Kidney glomerular epithelial cell (primary cell): Measurements from ENCODE around the gene CFAP61.

Experiments used
- DNase-seq: peaks from one replicate; lab custom pipeline; 2025; lab: John Stamatoyannopoulos, UW

The CFAP61 gene

DNA sequence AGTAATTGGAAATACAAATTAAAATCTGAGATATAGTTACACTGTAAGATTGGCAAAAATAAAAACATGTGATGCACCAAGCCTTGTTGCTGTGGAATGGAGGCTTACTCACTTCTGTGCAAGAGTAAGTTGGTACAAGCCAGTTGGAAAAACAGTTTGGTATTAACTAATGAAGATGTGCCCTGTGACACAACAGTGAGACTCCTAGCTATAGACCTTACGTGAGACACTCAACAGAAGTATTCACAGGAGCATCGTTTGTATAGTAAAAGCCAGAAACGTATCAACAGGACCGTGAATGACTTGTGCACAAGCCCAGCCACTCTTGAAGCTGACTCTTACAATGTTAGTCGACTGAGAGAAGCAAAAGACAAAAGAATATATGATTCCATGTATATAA, 20.5 kb upstream of the CFAP61 start:
- DNase-seq: no peak

DNA sequence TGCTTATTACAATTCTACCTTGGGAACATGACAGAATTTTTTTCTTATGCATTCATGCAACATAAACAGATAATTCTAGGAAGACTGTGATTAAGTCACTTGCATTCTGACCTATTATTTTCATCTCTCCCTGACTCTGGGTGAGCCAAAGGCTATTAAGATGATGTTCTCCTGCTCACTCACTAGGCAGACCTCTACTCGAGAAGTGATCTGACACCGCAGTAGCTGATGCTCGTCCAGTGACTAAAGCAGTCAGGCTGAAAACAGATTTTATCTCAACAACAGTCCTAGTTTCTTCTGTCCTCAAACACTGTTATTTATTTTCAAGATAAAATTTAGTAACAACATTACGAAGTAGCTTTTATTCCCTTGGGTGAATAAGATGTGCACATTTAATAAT, 17.8 kb upstream of the CFAP61 start:
- no peak for DNase-seq

DNA sequence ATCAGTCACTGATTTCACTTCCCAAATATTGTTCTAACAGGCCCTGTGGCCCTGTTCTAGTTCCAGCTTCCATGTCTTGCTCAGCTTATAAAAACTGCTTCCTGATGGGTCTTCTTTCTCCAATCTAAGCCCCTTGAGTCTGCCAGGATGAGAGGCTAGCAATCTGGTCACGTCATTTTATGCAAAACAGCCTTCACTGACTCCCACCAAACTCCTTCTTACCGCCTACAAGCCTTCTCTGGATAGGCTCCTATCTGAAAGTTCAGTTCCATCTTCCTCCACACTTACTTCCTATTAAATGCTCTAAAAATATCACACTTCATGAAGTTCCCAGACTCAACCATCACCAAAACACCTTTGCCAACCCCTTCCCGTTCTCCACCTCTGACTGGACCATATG, 15.6 kb upstream of the CFAP61 start:
- no peak for DNase-seq

DNA sequence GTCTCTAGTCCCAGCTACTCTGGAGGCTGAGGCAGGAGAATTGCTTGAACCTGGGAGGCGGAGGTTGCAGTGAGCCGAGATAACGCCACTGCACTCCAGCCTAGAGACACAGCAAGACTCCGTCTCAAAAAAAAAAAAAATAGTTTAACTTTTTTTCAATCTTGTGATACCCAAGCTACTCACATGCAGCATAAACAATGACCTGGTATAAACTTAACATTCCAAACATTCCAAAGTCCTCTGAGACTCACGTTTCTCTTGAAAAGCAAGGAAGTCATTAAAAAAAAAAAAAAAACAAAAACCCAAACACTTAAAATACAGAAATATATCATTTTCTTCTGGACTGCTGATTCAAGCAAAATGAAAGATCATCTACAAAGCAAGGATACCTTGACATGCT, 14.4 kb upstream of the CFAP61 start:
- DNase-seq: peak; percentile 31

DNA sequence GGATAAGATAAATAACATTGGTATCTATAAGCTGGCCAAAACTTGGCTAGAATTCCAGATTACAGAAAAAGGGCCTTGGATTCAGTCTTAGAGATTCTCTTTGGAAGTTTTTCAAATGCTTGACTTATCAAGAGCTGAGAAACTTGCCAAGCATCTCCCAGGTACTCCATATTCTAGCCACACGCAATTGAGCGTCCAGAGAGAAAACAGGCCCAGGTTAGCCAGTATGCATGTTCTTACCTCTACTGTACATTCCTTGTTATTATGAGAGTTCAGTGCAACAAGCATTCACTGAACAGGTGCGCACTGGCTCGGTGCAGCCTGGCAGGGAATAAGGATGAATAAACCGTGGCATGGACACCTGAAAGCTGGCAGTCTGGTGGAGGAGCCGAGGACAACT, 13.7 kb upstream of the CFAP61 start:
- no peak for DNase-seq

DNA sequence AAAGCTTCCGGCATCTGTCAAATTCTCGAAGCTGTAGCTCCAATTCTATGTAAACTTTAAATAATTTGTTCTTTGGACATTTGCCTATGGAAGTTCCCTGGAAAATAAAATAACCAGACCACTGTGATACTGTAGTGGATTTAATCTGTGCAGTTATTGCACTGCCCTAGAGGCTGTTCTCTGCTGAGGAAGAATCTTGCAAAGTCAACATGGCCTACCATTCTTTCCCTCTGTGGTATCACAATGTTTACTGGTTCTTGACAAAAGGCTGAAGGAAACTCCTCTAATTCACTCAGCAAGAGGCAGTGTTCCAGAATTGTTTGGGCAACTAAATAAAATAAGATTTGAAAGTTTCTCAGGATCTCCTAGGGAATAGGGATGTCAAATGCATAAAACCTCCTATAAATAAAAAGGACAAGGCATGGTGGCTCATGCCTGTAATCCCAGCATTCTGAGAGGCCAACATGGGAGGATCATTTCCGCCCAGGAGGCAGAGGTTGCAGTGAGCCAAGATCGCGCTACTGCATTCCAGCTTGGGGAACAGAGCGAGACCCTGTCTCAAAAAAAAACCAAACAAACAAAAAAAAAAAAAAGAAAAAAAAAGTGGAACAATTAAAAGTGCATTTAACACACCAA, 12.5 kb upstream of the CFAP61 start:
- DNase-seq: no peak

DNA sequence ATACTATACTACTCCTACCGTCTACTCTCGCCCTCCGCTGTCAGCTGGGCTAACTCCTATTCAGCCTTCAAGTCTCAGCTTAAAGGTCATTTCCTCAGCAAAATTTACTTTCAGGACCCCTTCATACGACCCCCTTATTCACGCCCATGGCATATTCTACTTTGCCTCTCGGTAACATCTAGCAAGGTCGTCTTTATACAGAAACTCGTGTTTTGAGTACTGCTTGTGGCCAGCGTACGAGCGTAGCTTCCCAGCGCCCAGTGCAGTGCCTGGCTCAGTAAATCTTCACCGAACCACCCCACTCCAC, 612 bp upstream of the CFAP61 start:
- no peak for DNase-seq

DNA sequence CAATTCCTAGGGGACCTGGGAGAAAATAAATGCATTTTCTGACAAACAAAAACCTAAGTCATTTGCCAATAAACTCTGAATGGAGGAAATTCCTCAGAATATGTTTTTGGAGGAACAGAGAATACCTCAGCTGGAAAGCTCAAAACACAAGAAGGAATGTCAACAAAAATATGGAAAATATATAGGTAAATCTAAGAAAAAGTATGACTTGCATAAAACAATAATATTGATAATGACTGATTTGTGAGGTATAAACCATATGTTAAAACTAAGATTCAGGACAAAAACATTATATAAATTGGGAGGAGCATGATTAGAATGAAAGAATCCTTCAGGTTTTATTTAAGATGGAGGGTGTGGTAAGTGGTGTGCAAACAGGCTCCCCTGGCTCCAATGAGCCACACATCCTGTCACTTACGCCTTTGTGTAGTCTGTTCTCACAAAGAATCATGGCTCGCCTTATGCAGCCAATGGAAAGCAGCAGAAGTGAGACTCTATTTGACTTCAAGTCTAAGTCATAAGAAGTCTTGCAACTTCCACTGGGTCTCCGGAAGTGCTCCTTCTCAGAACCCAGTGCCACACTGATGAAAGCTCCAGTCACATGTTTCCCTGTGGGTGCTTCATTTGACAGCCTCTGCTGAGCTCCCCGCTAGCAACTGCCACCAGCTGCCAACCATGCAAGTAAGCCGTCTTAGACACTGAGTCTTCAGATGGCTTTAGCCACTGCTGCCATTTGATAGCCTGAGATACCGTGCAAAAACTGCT, 8.1 kb downstream of the CFAP61 start:
- DNase-seq: no peak

DNA sequence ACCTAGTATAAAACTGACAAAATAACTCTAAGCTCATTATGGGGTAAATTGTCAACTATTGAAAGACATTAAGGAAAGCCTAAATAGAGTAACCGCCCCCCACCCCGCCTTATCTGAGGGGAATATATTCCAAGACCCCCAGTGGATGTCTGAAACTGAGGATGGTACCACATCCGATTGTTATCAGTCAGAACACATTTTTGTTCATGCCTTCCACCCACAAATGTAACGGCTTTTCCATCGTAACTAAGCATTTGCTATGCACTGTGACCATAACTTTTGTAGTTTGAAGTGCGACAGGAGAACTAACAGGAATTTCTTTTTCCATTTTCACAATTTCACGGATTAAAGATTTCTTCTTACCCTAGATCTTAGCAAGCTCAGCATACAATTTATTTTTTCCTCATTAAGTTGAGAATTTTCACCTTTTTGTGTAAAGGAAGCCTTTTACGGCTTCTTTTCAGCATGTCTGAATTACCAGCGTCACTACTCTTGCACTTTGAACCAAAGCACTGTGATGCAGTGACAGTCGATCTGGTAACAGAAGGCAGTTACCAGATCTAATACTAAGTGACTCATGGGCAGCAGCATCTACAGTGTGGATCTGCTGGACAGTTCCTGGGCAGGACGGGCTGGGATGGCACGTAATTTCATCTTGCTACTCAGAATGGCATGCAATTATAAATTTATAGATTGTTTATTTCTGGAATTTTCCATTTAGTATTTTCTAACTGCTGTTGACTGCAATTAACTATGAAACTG, 11.8 kb downstream of the CFAP61 start:
- no peak for DNase-seq

DNA sequence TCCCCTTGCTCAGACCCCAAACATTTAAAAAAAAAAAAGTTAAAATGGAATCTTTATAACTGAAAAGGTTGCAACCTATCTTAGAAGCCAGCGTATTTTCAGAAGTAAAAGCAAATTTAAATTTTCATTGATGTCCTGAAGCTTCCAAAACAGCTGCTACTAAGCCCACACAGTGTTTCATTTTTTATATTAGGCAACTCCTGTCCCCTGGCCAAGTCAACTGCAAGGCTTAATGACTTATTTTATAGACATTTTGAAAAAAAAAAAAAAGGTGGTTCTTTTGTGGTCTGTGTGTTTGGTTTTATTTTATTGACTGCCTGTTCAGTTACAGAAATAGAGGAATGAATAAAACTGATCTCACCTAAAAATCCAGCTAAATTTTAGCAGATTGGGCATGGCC, 13.0 kb downstream of the CFAP61 start:
- no peak for DNase-seq

DNA sequence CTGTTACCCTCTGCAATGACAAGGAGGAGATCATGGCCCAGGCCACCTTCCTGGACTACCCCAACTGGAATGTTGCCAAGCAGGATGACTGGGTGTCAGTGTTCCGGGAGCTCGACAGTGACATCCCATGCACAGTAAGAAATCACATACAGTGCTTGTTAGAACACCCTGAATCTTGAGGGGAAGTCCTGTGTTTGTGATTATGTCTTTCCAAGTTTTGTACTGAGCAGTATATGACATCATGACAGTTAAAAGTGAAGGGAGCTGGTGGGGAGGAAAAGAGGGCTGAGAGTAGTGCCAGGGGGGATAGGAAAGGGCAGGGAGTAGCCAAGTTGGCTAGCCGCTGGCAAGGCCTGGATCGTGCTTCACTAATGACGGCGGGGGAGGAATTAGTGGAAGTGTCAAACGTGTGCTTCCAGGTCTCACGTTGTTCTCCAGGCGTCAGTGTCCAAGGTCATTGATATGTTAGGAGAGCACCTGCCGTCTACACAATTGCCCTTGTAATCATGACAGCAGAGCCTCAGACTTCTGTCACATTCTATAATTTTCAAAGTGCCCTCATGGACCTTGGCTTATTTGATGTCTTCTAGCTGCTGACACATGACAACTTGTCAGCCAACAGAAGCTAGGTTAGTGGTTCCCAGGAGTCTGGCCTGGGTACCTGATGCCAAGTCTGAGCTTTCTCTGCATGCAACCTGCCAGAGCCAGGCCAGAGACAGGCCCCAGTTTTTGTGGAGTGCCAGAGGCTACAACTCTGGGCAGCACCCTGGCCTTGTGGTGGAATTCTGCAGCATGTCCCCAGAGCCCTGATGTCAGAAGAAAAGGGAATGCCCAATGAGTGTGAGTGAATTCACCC, 18.8 kb downstream of the CFAP61 start:
- no peak for DNase-seq

DNA sequence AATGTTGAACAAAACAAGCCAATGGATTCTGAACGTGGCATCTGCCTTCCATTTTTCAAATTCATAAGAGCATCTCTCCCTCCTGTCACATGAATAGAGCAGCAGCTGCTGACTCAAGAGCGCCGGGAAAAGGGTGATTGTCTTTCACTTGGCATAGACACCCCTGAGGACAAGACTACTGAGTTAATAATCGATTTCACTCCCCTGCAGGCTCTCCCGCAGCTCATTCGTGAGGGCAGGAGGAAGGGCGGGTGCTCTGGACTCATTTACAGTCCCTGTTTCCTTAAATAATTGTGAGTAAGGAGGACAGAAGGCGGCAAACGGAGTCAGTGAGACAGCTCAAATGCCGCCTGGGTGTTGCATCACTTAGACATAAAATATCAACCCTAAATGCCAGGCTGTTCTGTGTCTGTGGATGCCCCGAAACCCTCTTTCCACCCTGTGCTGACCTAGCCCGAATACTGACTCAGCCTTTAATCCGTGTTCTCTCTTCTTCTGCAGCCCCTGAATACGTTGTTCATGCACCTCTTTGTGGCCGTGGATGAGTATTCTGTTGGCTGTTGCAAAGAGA, 21.6 kb downstream of the CFAP61 start:
- DNase-seq: no peak

DNA sequence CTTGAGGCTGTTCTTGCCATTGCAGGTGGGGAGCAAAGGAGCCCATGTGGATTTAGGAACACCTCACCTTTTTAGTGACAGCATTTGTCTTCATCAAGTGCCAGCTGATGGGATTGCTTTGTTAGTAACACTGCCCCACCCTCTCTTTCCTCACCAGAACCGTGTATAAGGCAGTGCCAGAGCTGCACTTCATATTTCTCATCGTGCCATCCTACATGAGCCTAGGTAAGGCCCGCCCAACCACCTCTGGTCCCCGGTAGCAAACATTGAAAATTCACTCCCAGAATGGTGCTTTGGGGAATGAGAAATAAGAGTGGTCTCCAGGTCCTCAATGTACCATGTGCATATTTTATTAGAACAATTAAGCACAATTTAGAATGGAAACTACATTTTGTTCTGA, 22.7 kb downstream of the CFAP61 start:
- no peak for DNase-seq

DNA sequence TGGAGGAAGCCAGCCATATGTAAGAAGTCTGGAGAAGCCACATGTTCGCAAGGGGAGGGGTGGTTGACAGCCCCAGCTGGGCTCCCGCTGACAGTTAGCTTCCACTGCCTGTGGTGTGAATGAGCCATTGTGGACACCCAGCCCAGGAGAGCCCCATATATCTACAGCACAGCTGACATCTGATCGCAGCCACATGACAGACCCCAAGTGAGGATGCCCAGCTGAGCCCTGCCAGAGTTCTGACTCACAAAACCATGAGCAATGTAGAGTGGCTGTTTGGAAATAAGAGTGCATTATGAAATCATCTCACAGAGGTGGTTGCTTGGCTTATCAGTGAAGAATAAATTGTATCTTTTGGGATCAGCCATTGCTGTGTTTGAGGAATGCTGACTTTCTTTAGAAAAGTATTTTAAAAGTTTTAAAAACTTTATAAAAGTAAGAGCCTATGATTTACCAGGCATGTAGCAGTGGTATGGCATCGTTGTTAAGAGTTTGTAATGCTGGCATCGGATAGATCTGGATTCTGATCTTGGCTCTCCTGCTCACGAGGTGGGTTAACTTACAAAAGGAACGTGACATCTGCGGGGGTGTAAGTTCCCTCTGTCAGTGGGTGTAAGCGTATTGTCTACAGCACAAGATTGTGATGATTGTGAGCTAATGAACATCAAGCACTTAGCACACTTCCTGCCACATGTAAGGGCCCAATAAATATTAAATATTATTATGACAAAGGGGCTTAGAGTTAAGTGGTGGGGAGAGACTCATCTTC, 24.1 kb downstream of the CFAP61 start:
- no peak for DNase-seq

DNA sequence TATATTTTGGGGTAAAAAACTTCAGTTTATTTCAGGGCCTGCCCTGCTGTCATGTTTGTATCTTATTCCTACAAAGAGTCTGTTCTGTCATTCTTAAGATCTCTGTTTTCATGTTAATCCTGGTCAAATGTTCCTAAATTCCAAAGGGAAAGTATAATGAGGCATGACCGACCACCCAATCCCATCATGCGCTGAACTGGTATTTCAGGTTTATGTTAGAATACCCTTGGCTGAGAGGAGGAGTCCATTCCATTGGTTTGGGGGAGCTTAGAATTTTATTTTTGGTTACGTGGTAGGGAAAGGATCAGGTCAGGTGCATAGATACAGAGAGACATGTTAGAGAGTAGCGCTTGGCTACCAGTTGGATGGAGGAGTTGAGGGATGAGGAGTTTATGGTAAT, 25.7 kb downstream of the CFAP61 start:
- DNase-seq: no peak

DNA sequence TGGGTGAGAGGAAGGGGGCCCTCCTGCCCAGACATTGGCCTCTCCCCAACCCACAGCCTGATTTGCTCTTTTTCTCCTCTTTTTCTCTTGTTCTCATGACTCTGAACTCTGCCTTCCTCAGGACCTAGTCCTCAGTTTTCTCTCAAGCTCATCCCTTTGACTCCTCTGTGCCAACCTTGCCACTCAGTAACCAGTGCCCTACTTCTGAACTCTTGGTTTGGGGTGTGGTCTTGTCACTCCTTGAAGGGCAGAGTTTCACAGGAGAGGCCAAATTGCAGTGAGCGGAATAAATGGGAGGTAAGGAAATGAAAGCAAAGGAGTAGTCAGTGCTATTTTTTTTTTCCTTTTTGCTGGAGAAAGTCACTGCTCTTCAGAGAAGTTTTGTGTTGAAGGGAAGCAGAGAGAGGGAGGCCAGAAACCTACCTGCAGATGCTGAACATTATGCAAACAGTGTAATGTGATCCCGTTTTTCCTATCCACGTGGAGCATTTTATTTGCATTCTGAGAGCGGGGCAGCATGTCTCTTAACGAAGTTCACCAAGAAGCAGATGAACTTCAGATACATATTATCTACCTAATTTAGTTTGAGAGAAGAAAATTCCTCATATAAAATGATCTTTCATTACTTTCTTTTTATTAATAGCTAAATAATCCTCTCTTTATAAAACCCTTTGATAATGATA, 26.9 kb downstream of the CFAP61 start:
- no peak for DNase-seq

DNA sequence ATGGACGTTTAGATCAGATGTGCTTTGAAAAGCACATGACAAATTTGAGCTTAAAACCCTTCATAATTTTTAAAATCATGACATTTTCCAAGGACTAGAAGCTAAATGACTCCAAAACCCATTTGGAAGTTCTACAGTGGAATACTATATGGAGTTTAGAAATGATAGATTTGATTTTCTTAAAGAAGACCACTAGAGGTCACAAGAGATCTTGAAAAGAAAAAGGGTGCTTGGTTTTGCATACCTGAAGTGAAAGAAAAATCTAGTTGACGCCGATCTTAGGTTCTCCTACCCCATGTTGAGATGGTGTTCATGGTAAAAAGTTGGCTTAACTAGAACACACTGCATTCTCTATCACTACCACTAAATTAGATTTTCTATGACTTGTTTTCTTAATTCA, 31.5 kb downstream of the CFAP61 start:
- DNase-seq: peak; percentile 49

DNA sequence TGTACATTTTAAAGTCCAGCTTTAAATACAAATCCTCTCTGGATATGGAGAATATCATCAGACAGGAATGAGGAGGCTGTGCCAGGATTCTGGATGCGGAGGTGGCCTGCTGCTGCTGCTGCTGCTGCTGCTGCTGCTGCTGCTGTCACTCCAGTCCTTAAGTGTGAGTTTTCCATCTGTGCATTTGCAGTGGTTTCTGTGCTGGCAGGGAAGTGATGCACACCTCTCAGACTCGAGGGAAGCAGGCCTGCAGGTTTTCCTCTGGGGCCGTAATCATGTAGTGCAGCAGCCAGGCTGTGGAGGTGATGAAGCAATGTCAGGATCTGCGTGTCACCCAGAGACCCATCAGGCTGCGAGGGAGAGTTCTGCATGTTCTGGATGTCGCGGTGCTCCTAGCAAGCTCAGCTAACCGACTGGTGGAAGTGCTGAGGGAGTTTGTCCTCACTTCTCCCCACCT, 32.0 kb downstream of the CFAP61 start:
- no peak for DNase-seq

DNA sequence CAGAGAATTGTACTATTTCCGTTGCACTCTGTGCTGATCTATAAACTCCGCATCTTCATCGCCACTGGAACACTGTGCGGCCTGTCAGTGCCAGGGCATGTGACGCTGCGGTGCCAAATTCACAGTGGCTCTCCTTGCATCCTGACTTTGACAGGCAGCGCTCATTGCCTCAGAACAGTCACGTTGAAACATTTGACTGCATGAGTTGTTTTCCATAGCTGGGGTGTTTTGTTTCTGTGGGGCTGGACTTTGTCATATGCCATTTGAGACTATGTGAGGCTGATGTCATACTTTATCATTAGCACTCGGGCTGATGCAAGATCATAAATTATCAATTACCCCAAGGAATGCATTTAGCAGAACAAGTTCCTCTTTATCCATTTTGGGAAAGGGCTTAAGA, 32.7 kb downstream of the CFAP61 start:
- no peak for DNase-seq

DNA sequence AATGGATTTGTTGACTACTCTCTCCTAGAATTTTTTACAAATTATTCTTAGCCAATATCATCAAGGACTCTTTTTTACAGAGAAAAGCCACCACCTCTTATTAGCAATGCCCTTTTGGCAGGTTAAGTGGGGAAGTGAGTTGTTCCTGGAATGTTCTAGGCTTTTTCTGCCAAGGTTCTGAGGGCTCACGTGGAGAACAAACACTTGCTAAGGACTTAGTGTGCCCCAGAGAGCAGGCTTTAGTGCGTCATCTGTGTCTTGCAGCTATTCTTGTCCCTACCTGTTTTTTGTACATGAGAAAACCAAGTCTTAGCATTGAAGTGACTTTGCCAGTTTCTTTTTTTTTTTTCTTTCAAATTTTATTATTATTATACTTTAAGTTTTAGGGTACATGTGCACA, 33.5 kb downstream of the CFAP61 start:
- no peak for DNase-seq

DNA sequence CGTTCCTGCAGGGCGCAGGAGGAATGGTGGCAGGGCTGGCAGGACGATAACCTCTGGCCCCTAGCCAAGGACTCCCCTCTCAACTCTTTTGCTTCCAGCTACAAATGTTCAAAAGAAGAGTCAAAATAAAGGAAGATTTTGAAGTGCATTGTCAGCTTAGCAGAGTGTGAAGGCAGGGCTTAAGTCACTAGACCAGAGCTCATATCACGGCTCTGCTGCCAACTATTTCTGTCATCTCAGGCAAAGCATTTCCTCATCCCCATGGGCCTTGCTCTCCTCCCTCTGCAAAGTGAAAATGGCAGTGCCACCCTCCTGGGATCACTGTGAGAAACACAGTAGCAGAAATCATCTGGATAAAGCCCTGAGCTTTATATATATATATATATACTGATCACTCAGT, 36.7 kb downstream of the CFAP61 start:
- DNase-seq: no peak
